HG02840 (cell line): Measurements from ENCODE around the gene AP1S3.

Experiments
- ATAC-seq: cut with Tn5 transposase; IDR thresholded peaks from one replicate; pipeline ENCODE4 v1.9.1; 2021; ENCODE audit warnings: mild to moderate bottlenecking, moderate library complexity, moderate number of reproducible peaks; ENCODE audit not compliant: unreplicated experiment, low FRiP score

AP1S3 gene

GRCh38 chr2:223764796-223765195 lies 72.6 kb downstream of the AP1S3 start:
- no peak for ATAC-seq

DNA sequence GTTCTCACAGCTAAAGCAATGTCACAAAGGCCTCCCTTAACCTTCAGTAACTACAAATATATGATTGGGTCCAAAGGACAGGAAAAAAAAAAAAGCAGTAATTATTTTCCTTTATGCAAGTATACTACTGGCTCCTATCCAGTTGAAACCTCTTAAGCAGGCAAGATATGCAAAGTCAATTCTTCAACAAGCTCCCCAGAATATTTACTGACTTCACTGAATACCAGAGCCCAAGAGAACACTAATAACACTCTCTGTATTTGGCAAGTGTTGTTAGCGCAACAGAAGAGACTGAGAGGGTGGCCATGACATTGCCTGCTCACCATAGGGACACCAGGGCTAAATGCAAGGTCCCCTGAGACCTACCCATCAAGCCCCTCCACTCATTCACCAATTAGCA lies 74.5 kb downstream of the AP1S3 start:
- no peak for ATAC-seq

GRCh38 chr2:223761746-223762145 lies 75.6 kb downstream of the AP1S3 start:
- peak; percentile 64 for ATAC-seq

DNA sequence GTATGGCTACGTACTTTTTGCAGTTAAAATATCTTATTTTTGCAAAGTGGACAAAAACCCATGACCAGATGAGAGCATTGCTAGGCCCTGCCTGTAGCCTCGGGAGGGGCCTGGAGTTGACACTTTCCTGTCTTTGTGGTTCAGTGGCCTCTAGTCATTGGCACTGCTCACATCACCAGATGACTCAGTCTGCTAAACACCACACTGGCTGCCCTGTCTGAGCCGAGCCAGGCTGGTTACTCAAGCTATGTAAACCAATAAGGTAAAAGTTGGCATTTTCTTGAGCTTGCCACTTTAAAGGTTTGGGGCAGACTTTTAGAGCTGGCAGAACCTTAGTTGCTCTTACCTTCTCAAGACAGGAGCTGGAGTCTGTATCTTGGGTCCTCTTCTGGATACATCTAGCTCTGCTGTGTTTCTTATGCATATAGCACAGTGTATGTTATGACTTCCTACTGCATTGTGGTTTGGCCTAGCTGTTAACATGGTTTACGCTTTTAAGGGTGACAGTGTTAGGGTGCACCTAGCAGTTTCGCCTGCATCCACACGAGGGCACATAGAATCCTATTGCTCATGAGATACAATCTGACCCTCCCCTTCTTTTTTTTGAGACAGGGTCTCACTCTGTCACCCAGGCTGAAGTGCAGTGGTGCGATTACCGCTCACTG lies 76.4 kb downstream of the AP1S3 start:
- ATAC-seq, result peak; percentile 64

- no peak for ATAC-seq
These were observed 77.6 kb downstream of the AP1S3 start for GRCh38 chr2:223759569-223760430.

DNA sequence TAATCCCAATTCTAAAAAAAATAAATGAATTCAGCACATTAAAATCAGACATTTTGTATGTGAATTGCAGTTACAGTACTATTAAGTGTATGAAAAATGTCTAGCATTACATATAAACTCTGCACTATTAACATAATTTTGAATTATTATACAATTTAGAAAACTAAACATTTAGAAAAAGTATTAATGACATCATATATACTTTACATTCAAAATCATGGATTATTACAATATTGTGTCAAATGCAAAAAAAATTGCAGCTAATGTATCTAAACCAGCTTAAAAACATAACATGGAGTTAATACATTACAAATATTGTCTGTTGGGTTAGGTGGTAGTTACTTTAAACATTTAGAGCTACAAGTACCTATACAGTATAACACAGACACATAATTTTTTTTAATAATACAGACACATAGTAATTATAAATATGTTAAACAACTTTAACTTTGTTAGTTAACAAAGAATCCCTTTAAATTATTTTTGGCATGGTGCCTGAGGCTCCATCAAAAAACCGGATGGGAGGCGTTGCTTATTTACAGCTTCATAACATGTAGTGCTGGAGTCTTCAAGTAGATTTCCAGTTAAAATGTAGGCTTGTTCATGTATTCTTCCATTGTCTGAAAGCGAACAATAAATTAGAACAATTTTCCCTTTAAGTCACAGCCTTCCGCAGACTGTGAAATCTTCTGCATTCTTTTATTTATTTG lies 79.1 kb downstream of the AP1S3 start:
- ATAC-seq, result no peak

GRCh38 chr2:223753940-223754339 lies 83.4 kb downstream of the AP1S3 start:
- ATAC-seq, result no peak

DNA sequence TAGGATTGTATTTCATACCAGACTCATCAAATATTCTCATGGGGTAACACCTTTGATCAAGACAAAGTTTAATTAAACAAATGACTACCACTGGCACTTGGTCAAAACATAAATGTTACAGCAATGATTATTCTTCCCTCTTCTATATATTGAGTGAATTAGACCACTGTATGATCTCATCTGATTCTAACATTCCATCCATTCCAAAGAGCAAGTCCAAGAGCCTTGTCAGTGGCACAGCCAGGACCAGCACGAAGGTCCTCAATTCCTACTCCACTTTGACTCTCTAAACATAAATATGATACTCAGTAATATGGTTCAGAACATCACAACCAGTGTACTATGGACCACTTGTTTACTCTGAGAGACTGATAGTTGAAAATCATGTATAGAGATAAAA lies 86.4 kb downstream of the AP1S3 start:
- no peak for ATAC-seq

DNA sequence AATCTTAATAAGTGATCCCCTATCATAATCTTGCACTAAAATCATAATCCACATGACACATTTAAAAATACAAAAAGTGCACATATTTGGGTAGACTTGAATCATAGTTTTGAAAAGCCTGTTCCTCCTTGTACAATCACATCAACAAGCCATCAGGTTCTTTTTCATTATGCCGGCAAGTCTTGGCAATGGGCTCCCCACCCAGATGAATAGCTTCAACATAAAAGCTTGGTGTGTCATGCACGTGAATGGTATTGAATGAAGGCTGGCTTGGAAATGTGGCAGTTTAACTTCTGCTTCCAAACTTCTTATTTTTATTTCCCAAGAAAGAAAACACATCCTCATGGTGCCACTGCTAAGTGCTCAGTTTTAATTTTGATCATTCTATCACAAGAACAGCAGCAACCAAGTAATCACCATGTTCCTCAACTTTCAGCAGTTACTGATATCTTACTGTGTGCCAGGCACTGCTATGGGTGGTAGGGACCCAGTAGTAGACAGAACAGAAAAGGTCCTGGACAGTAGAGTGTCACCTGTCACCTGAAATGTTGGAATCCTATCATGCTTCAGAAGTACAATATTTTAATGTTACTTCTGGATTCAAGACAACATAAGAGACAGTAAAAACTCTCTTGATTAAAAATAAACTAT lies 89.9 kb downstream of the AP1S3 start:
- no peak for ATAC-seq

DNA sequence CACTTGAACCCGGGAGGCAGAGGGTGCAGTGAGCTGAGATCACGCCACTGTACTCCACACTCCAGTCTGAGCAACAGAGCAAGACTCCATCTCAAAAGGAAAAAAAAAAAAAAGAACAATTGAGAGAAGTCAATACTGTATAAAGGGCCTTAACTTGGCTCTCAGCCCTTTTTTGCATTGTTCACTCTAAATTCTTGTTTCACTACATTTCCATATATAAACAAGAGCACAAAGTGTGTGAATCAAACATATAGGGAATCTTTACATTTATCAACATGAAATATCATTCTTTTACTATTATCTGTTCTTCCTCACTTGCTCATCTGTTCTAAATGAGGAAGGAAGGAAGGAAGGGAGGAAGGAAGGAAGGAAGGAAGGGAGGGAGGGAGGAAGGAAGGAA lies 90.8 kb downstream of the AP1S3 start:
- ATAC-seq, result no peak

DNA sequence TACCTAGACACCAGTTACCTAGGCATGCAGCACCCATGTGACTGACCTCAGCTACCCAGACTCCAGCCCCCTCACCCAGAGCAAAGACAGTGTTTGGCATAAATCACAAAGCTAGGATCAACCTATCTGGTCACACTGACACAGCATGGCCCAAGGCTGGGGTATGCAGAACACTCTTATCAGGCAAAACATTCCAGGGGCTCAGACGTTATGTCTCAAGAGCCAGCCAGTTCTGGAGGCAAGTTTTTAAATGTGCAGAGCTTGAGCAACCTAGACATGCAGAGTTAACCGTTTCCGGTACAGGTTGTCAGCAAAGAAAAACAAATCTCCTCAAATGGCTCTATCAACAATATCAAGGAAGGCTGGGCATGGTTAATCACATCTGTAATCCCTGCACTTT lies 92.8 kb downstream of the AP1S3 start:
- no peak for ATAC-seq

- ATAC-seq, result no peak
These were observed 96.7 kb downstream of the AP1S3 start for GRCh38 chr2:223740679-223741078.

DNA sequence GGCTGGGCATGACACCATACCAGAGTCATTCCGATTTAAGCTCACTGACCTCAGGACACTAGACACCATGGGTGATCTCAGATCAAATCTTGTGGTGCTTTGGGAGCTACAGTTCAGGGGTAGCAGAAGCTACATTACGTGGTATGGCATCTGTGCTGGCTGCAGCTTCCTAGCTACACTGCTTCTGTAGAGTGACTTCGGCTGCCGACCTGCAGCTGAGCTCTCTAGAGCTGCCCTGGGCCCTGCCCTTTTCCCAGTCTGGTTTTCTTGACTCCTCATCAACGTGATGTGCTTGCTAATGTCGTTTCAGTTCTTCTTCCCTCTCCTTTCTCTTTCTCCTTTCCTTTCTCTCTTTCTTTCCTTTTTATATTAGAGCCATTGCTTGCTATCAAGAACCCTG lies 100.2 kb downstream of the AP1S3 start:
- ATAC-seq, result no peak

GRCh38 chr2:223736488-223736887 lies 100.9 kb downstream of the AP1S3 start:
- no peak for ATAC-seq

DNA sequence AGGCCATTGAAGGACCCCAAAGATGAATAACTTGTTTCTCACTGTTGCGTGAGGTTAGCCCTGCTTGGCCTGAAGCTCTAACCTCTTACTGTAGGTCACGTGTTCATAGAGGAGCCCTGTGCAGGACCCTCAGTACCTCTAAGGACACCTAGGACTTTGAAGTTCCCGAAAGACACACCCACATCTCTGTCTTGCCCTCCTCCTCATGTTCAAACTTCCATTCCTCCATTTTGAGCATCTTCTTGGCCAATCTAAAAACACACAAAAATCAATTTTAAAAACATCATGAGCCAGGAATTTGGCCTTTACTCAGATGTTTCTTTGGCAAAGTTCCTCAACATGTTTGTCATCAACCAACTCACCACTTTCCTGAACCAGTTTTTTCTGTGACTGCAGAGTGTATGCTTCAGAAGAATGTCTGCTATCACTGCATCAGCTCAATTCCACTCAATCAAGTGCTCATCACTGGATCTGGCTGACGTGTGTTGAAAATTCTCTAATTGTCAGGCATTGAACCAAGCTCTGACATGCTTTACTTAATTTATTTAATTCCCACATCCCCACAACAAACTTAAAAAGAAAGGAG lies 101.6 kb downstream of the AP1S3 start:
- ATAC-seq, result no peak

DNA sequence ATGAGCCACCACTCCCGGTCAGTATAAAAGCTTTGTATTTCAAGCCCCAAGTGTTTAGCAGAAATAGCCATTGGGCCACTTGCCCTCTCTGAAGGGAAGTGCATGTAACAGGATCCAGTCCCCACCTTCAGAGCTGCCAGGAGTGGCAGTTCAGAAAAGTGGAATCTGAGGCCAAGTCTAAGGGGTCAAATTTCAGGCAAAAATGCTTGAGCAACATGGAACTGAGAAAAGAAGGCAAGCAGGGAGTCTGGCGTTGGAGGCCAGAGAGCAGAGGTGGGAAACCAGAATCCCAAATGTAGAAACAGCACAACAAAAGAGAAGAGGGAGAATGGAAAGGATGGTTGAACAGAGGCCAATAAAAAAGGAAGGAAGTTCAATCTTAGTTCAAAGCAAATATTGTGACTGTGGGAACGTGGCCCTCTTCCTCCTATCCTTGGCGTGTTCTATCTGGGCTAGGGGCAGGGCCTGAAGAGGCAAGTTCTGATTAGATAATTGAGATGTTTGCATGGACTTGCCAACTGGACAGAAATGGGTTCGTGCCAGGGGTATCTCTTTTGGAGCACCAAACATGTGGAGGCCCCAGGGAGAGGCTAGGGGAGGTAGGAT lies 102.2 kb downstream of the AP1S3 start:
- ATAC-seq, result no peak

- ATAC-seq, result no peak
These were observed 103.0 kb downstream of the AP1S3 start for GRCh38 chr2:223734346-223734745.

DNA sequence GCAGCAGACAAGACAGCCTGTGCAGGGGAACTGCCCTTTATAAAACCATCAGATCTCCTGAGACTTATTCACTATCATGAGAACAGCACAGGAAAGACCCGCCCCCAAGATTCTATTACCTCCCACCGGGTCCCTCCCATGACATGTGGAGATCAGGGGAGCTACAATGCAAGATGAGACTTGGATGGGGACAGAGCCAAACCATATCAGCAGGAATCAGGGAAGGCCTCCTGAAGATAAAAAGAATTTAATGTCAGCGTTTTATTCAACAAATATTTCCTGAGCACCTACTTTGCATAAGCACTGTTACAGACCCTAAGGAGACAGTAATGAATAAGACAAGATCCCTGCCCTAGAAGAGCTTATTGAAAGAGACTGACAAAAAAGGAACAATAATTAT lies 105.0 kb downstream of the AP1S3 start:
- no peak for ATAC-seq

DNA sequence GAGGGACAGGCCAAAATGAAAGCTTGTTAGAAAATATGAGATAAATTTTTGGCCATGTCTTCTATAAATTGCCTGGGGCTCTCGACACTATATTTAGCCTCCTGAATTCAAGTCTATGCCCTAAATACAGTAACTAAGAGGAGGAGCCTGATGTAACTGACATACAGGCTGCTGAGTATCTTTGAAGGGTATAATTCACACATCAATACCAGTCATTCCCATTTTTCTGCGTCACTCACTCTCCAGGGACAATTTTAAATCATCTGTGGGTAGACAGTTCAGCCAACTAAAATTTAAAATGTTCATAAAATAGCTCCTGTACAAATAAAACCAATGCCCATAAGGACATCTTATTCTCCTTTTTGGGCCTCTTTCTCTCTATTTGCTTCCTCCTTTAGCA lies 105.9 kb downstream of the AP1S3 start:
- no peak for ATAC-seq

DNA sequence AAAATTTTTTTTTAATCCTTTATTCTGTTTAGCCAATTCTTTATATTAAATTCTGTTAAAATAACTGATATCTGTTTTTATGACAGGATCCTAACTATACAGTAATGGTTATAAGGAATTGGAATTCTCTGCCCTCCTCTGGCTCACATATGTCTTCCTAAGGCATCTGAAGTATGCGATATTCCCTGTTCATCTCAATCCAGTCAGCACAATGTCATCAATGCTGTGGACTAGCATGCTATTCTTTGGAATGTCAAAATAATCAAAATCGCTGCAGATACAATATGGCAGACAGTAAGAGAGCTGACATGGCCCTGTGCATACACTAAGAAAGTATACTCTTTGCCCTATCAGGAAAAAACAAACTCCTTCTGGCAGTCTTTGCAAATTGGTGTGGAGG lies 107.6 kb downstream of the AP1S3 start:
- ATAC-seq, result no peak
